Measurements from ENCODE around the gene EMC1. TPM values are rescaled to one million over a fixed set of nuclear protein-coding genes. Genes with fewer than 3 reads are reported as not detected.
A peak's percentile ranks its signal among the peaks of the same experiment; 100 is the strongest.
"Not testable (repeated sequence)": the region's sequence is repeated elsewhere in the genome, so short reads cannot be mapped to it uniquely, and the experiment has no call there.

EMC1 gene
- total RNA-seq (2014; rRNA removed; shearing (Covaris generic); ENCODE audit: low replicate concordance) = 34.8 and 36.4 TPM in 2 replicates

GRCh38 chr1:19251305-19252196, at the start of gene EMC1, which contains the start of gene MRTO4:
TSS of gene EMC1 (minus strand) at chr1:19251524. CDS start at chr1:19251509, 15 bp downstream.
TSS of gene MRTO4 (plus strand) at chr1:19251805. CDS start at chr1:19251836, 31 bp downstream.
- DNase-seq (ENCODE audit: low read depth) = peak; percentile 84
- in situ Hi-C loops (cut with HindIII; ENCODE audit: low pct_unique_long_range_greater_than_20kb, low sequenced_read_pairs) = no loop called here

- in situ Hi-C loops (cut with HindIII; ENCODE audit: low pct_unique_long_range_greater_than_20kb, low sequenced_read_pairs) = no loop called here
- no peak for DNase-seq (ENCODE audit: low read depth)
Measured at GRCh38 chr1:19300211-19300610, 48.9 kb upstream of the EMC1 start.

GRCh38 chr1:19294638-19295037, 43.3 kb upstream of the EMC1 start:
- in situ Hi-C loops (cut with HindIII; ENCODE audit: low pct_unique_long_range_greater_than_20kb, low sequenced_read_pairs) = no loop called here
- DNase-seq (ENCODE audit: low read depth) = no peak

- in situ Hi-C loops (cut with HindIII; ENCODE audit: low pct_unique_long_range_greater_than_20kb, low sequenced_read_pairs) = no loop called here
- DNase-seq (ENCODE audit: low read depth) = no peak
Measured at GRCh38 chr1:19289244-19289643, 37.9 kb upstream of the EMC1 start.

GRCh38 chr1:19288324-19289241, 37.3 kb upstream of the EMC1 start, which contains the start of gene AKR7A3:
TSS of gene AKR7A3 (minus strand) at chr1:19288770. CDS start at chr1:19288709, 61 bp downstream.
- in situ Hi-C loops (cut with HindIII; ENCODE audit: low pct_unique_long_range_greater_than_20kb, low sequenced_read_pairs) = not testable (repeated sequence)

GRCh38 chr1:19287436-19288185, 36.3 kb upstream of the EMC1 start:
- no peak for DNase-seq (ENCODE audit: low read depth)
- in situ Hi-C loops (cut with HindIII; ENCODE audit: low pct_unique_long_range_greater_than_20kb, low sequenced_read_pairs) = no loop called here

More at GRCh38 chr1:19288324-19289241, 37.3 kb upstream of the EMC1 start, which contains the start of gene AKR7A3:
- not testable (repeated sequence) for DNase-seq (ENCODE audit: low read depth)

- in situ Hi-C loops (cut with HindIII; ENCODE audit: low pct_unique_long_range_greater_than_20kb, low sequenced_read_pairs); DNase-seq (ENCODE audit: low read depth): not testable (repeated sequence)
Measured at GRCh38 chr1:19285807-19286206, 34.5 kb upstream of the EMC1 start.

- in situ Hi-C loops (cut with HindIII; ENCODE audit: low pct_unique_long_range_greater_than_20kb, low sequenced_read_pairs); DNase-seq (ENCODE audit: low read depth): not testable (repeated sequence)
Measured at GRCh38 chr1:19285366-19285765, 34.0 kb upstream of the EMC1 start.

GRCh38 chr1:19284881-19285280, 33.6 kb upstream of the EMC1 start:
- DNase-seq (ENCODE audit: low read depth) = no peak
- in situ Hi-C loops (cut with HindIII; ENCODE audit: low pct_unique_long_range_greater_than_20kb, low sequenced_read_pairs) = no loop called here

GRCh38 chr1:19283891-19284290, 32.6 kb upstream of the EMC1 start:
- in situ Hi-C loops (cut with HindIII; ENCODE audit: low pct_unique_long_range_greater_than_20kb, low sequenced_read_pairs) = no loop called here
- no peak for DNase-seq (ENCODE audit: low read depth)

- in situ Hi-C loops (cut with HindIII; ENCODE audit: low pct_unique_long_range_greater_than_20kb, low sequenced_read_pairs) = no loop called here
Measured at GRCh38 chr1:19274636-19275035, 23.3 kb upstream of the EMC1 start.

GRCh38 chr1:19273844-19274531, 22.7 kb upstream of the EMC1 start:
- in situ Hi-C loops (cut with HindIII; ENCODE audit: low pct_unique_long_range_greater_than_20kb, low sequenced_read_pairs); DNase-seq (ENCODE audit: low read depth): not testable (repeated sequence)

More at GRCh38 chr1:19274636-19275035, 23.3 kb upstream of the EMC1 start:
- no peak for DNase-seq (ENCODE audit: low read depth)

GRCh38 chr1:19273106-19273843, 22.0 kb upstream of the EMC1 start:
- no peak for DNase-seq (ENCODE audit: low read depth)
- in situ Hi-C loops (cut with HindIII; ENCODE audit: low pct_unique_long_range_greater_than_20kb, low sequenced_read_pairs) = no loop called here

- DNase-seq (ENCODE audit: low read depth) = no peak
- in situ Hi-C loops (cut with HindIII; ENCODE audit: low pct_unique_long_range_greater_than_20kb, low sequenced_read_pairs) = no loop called here
Measured at GRCh38 chr1:19272064-19272463, 20.7 kb upstream of the EMC1 start.

GRCh38 chr1:19270343-19270730, 19.0 kb upstream of the EMC1 start:
- in situ Hi-C loops (cut with HindIII; ENCODE audit: low pct_unique_long_range_greater_than_20kb, low sequenced_read_pairs); DNase-seq (ENCODE audit: low read depth): not testable (repeated sequence)

GRCh38 chr1:19269427-19270342, 18.4 kb upstream of the EMC1 start:
- in situ Hi-C loops (cut with HindIII; ENCODE audit: low pct_unique_long_range_greater_than_20kb, low sequenced_read_pairs); DNase-seq (ENCODE audit: low read depth): not testable (repeated sequence)

Measured in Caki2 (cell line).